Naive thymus-derived CD4-positive, alpha-beta T cell (primary cell): Measurements from ENCODE around the gene UPB1. TPM values are rescaled to one million over a fixed set of nuclear protein-coding genes. Genes with fewer than 3 reads are reported as not detected.

Source experiments
- ATAC-seq: fragments of 150-1000 bp; cut with Tn5 transposase; 2 replicates; pipeline ENCODE4 v1.10.0; 2021; ENCODE audit warnings: mild to moderate bottlenecking, moderate library complexity
- CTCF ChIA-PET: fragments of 350-600 bp; sonication (Branson Sonifier 250); formaldehyde crosslinking; loops from one replicate; lab custom pipeline; 2021; ENCODE audit warnings: antibody characterized with exemption; lab: Charles Lee
- POLR2A ChIA-PET: fragments of 350-600 bp; sonication (Branson Sonifier 250); formaldehyde crosslinking; loops from one replicate; lab custom pipeline; 2021; ENCODE audit warnings: antibody characterized with exemption, inconsistent platforms; lab: Charles Lee
- DNase-seq, 9 donors: peaks; one replicate each; pipeline versions ENCODE4 v3.0.0 to v3.0.0-alpha.2; 2020 to 2022; ENCODE audit warnings: mixed read lengths in 1 of 9
- H3K27ac ChIP-seq: one replicate; pipeline ENCODE4 v1.7.0; 2013; ENCODE audit warnings: mild to moderate bottlenecking, low read depth, low read length, moderate library complexity
- H3K27me3 ChIP-seq, 2 donors: one replicate each; pipeline ENCODE4 v1.7.0; 2013; ENCODE audit warnings: low read length in 2 of 2, mild to moderate bottlenecking in 2 of 2, moderate library complexity in 2 of 2; ENCODE audit not compliant: control insufficient read depth in 2 of 2, insufficient read depth in 2 of 2
- H3K36me3 ChIP-seq, 3 experiments: 1 replicate in 2 of 3; 2 replicates in 1 of 3; pipeline ENCODE4 v1.7.0; 2013; ENCODE audit warnings: low read length in 3 of 3, mild to moderate bottlenecking in 3 of 3, moderate library complexity in 1 of 3; ENCODE audit not compliant: insufficient read depth in 3 of 3, control insufficient read depth in 2 of 3
- H3K4me1 ChIP-seq, 2 donors: one replicate each; pipeline ENCODE4 v1.7.0; 2013; ENCODE audit warnings: low read length in 2 of 2, mild to moderate bottlenecking in 2 of 2, moderate library complexity in 1 of 2; ENCODE audit not compliant: control insufficient read depth in 2 of 2, insufficient read depth in 2 of 2
- H3K4me3 ChIP-seq: 2 replicates; pipeline ENCODE4 v1.7.0; 2013; ENCODE audit warnings: mild to moderate bottlenecking, low read length
- H3K9me3 ChIP-seq, 3 experiments: 1 replicate in 2 of 3; 2 replicates in 1 of 3; pipeline ENCODE4 v1.7.0; 2013; ENCODE audit warnings: low read length in 3 of 3; ENCODE audit not compliant: control insufficient read depth in 2 of 3
- H3K27ac Mint-ChIP-seq, 9 donors: one replicate each; pipeline ENCODE4 v1.8.0; 2020 to 2022; ENCODE audit warnings: mixed read lengths in 9 of 9, mild to moderate bottlenecking in 8 of 9, moderate library complexity in 5 of 9, inconsistent platforms in 2 of 9
- H3K27me3 Mint-ChIP-seq, 5 donors: one replicate each; pipeline ENCODE4 v1.8.0; 2021 to 2022; ENCODE audit warnings: mixed read lengths in 5 of 5, mild to moderate bottlenecking in 1 of 5
- H3K36me3 Mint-ChIP-seq, 5 donors: one replicate each; pipeline ENCODE4 v1.8.0; 2020 to 2022; ENCODE audit warnings: mixed read lengths in 5 of 5, mild to moderate bottlenecking in 3 of 5, inconsistent platforms in 1 of 5
- H3K4me1 Mint-ChIP-seq, 7 donors: one replicate each; pipeline ENCODE4 v1.8.0; 2020 to 2022; ENCODE audit warnings: mixed read lengths in 7 of 7, mild to moderate bottlenecking in 3 of 7, inconsistent platforms in 1 of 7
- H3K4me3 Mint-ChIP-seq, 10 donors: one replicate each; pipeline ENCODE4 v1.8.0; 2020 to 2022; ENCODE audit warnings: mild to moderate bottlenecking in 10 of 10, mixed read lengths in 10 of 10, moderate library complexity in 6 of 10, inconsistent platforms in 2 of 10
- H3K9me3 Mint-ChIP-seq, 11 donors: one replicate each; pipeline ENCODE4 v1.8.0; 2020 to 2022; ENCODE audit warnings: mixed read lengths in 11 of 11, mild to moderate bottlenecking in 4 of 11, inconsistent platforms in 1 of 11, moderate library complexity in 1 of 11
- intact Hi-C, 2 donors: fragments of 100-400 bp; cut with micrococcal nuclease; formaldehyde crosslinking; loops; one replicate each; pipeline ENCODE4 v1.15.1; 2023
- polyA plus RNA-seq, 2 donors: library from polyadenylated mRNA; unstranded; fragments of 300-500 nt; fragmentation: Illumina TruSeq; gene quantifications; one replicate each; pipeline ENCODE4 v1.2.3, GENCODE V29; 2021
- total RNA-seq, 6 experiments: library from RNA in 5 of 6; stranded (reverse) in 5 of 6; gene quantifications; 1 replicate in 5 of 6; 2 replicates in 1 of 6; pipeline ENCODE4 v1.2.3 and lab custom pipeline; 2021 to 2026

The UPB1 gene
- total and polyA plus RNA-seq, 7 experiments from 2014 or later = 0.14 to 3.4 (median 1.6) TPM

- Mint-ChIP-seq H3K27ac (no peak overlapping the region), H3K9me3 (no peaks in the 10 kb centered on the region), H3K4me3 (peak overlapping the region in 1 of 10 donors; percentile 6), H3K27me3 (peaks cover 0 to 3% (median 0%) of the 10 kb centered on the region in 5 donors), H3K4me1 (peaks cover 0 to 14% (median 5%) of the 10 kb centered on the region in 7 donors), H3K36me3 (no peaks in the 10 kb centered on the region)
- H3K4me3 ChIP-seq = no peak overlapping the region
- intact Hi-C loops = no loop called here
- H3K9me3 ChIP-seq = no peaks in the 10 kb centered on the region
- H3K27me3 ChIP-seq = no peaks in the 10 kb centered on the region
- H3K4me1 ChIP-seq = no peaks in the 10 kb centered on the region
- ChIA-PET POLR2A (interaction anchor here (0.6 kb wide), 1 partner anchor 31 kb away, joined by 3 read pairs; no protein-coding TSS in a partner anchor), CTCF (interaction anchor here (1.4 kb wide), 1 partner anchor 17 kb away, joined by 5 read pairs; no protein-coding TSS in a partner anchor)
- H3K27ac ChIP-seq = no peak overlapping the region
- ATAC-seq = no peak
- no peak for DNase-seq
- no peaks in the 10 kb centered on the region for H3K36me3 ChIP-seq
These were observed 23.8 kb downstream of the UPB1 start for GRCh38 chr22:24518771-24519485.

- Mint-ChIP-seq H3K4me1 (peaks cover 0 to 14% (median 5%) of the 10 kb centered on the region in 7 donors), H3K9me3 (no peaks in the 10 kb centered on the region), H3K36me3 (no peaks in the 10 kb centered on the region), H3K27ac (no peak overlapping the region), H3K4me3 (no peak overlapping the region), H3K27me3 (peaks cover 0 to 3% (median 0%) of the 10 kb centered on the region in 5 donors)
- CTCF ChIA-PET = interaction anchor here (1.4 kb wide), 1 partner anchor 17 kb away, joined by 5 read pairs; no protein-coding TSS in a partner anchor
- Histone ChIP-seq H3K36me3 (no peaks in the 10 kb centered on the region), H3K4me1 (no peaks in the 10 kb centered on the region), H3K27ac (no peak overlapping the region), H3K4me3 (no peak overlapping the region), H3K27me3 (no peaks in the 10 kb centered on the region), H3K9me3 (no peaks in the 10 kb centered on the region)
- ATAC-seq (no peak), DNase-seq (no peak)
- intact Hi-C loops = no loop called here
- POLR2A ChIA-PET = interaction anchor here (0.6 kb wide), 1 partner anchor 30 kb away, joined by 3 read pairs; no protein-coding TSS in a partner anchor
These were observed 24.4 kb downstream of the UPB1 start for GRCh38 chr22:24519496-24519895.

- ChIA-PET CTCF (interaction anchor here (0.7 to 4.6 kb wide), 5 partner anchors 35 to 123 kb away, joined by 3 to 26 read pairs (median 3); no protein-coding TSS in a partner anchor), POLR2A (no interaction called here)
- H3K27ac Mint-ChIP-seq = peak overlapping the region in 1 of 9 donors; percentile 63
- ATAC-seq (peak; percentile 48), DNase-seq (peak in 7 of 9 donors; percentile 5 to 39 (median 19))
- no peaks in the 10 kb centered on the region for H3K9me3 Mint-ChIP-seq
- peaks cover 0 to 3% (median 0%) of the 10 kb centered on the region in 5 donors for H3K27me3 Mint-ChIP-seq
- no peaks in the 10 kb centered on the region for H3K27me3 ChIP-seq
- no peaks in the 10 kb centered on the region for H3K4me1 ChIP-seq
- no peaks in the 10 kb centered on the region for H3K36me3 Mint-ChIP-seq
- peak overlapping the region in 2 of 10 donors; percentile 51 to 61 for H3K4me3 Mint-ChIP-seq
- no peaks in the 10 kb centered on the region for H3K9me3 ChIP-seq
- no peak overlapping the region for H3K27ac ChIP-seq
- no peaks in the 10 kb centered on the region for H3K36me3 ChIP-seq
- H3K4me3 ChIP-seq = no peak overlapping the region
- peaks cover 0 to 18% (median 10%) of the 10 kb centered on the region in 7 donors for H3K4me1 Mint-ChIP-seq
- intact Hi-C loops = loop anchor here (1.0 kb wide), 2 partner anchors 101 to 197 kb away; no protein-coding TSS in a partner anchor
These were observed 26.7 kb downstream of the UPB1 start for GRCh38 chr22:24521791-24522245.

- CTCF ChIA-PET = interaction anchor here (0.9 to 4.6 kb wide), 3 partner anchors 102 to 200 kb away, joined by 3 to 26 read pairs (median 3); no protein-coding TSS in a partner anchor
- Histone ChIP-seq H3K9me3 (no peaks in the 10 kb centered on the region), H3K27me3 (no peaks in the 10 kb centered on the region), H3K4me3 (no peak overlapping the region), H3K36me3 (no peaks in the 10 kb centered on the region), H3K27ac (no peak overlapping the region), H3K4me1 (no peaks in the 10 kb centered on the region)
- intact Hi-C loops = no loop called here
- Mint-ChIP-seq H3K27ac (no peak overlapping the region), H3K4me3 (no peak overlapping the region), H3K27me3 (no peaks in the 10 kb centered on the region), H3K9me3 (no peaks in the 10 kb centered on the region), H3K4me1 (peaks cover 0 to 15% (median 10%) of the 10 kb centered on the region in 7 donors), H3K36me3 (no peaks in the 10 kb centered on the region)
- ATAC-seq (no peak), DNase-seq (no peak)
- POLR2A ChIA-PET = no interaction called here
These were observed 28.7 kb downstream of the UPB1 start for GRCh38 chr22:24523873-24524272.

- no peak overlapping the region for H3K4me3 Mint-ChIP-seq
- H3K36me3 Mint-ChIP-seq = no peaks in the 10 kb centered on the region
- ChIA-PET CTCF (interaction anchor here (0.7 kb wide), 1 partner anchor 70 kb away, joined by 3 read pairs; no protein-coding TSS in a partner anchor), POLR2A (no interaction called here)
- no peaks in the 10 kb centered on the region for H3K27me3 ChIP-seq
- H3K4me3 ChIP-seq = no peak overlapping the region
- H3K9me3 Mint-ChIP-seq = no peaks in the 10 kb centered on the region
- DNase-seq (peak; percentile 54 to 77 (median 71)), ATAC-seq (peak; percentile 98)
- intact Hi-C loops = loop anchor here (1.0 to 5.0 kb wide), 5 partner anchors 104 to 543 kb away; partner anchors contain the start of gene GSTT2 (in 1 of the 2)
- H3K27me3 Mint-ChIP-seq = peaks cover 0 to 7% (median 0%) of the 10 kb centered on the region in 5 donors
- no peak overlapping the region for H3K27ac Mint-ChIP-seq
- no peaks in the 10 kb centered on the region for H3K36me3 ChIP-seq
- H3K4me1 ChIP-seq = no peaks in the 10 kb centered on the region
- H3K27ac ChIP-seq = no peak overlapping the region
- H3K9me3 ChIP-seq = no peaks in the 10 kb centered on the region
- peaks cover 0 to 12% (median 9%) of the 10 kb centered on the region in 7 donors for H3K4me1 Mint-ChIP-seq
These were observed 30.4 kb downstream of the UPB1 start for GRCh38 chr22:24525416-24526037.

- H3K9me3 Mint-ChIP-seq = no peaks in the 10 kb centered on the region
- ATAC-seq (no peak), DNase-seq (no peak)
- intact Hi-C loops = loop anchor here in 1 of 2 donors (5.0 kb wide), 1 partner anchor 544 kb away; the partner anchor contains the start of gene GSTT2
- Histone ChIP-seq H3K27ac (no peak overlapping the region), H3K4me1 (no peaks in the 10 kb centered on the region), H3K36me3 (no peaks in the 10 kb centered on the region), H3K27me3 (no peaks in the 10 kb centered on the region), H3K4me3 (no peak overlapping the region), H3K9me3 (no peaks in the 10 kb centered on the region)
- H3K27me3 Mint-ChIP-seq = peaks cover 0 to 8% (median 0%) of the 10 kb centered on the region in 5 donors
- no peak overlapping the region for H3K27ac Mint-ChIP-seq
- H3K36me3 Mint-ChIP-seq = no peaks in the 10 kb centered on the region
- H3K4me3 Mint-ChIP-seq = no peak overlapping the region
- H3K4me1 Mint-ChIP-seq = peaks cover 0 to 12% (median 9%) of the 10 kb centered on the region in 7 donors
- ChIA-PET CTCF (interaction anchor here (0.7 kb wide), 1 partner anchor 70 kb away, joined by 3 read pairs; no protein-coding TSS in a partner anchor), POLR2A (no interaction called here)
These were observed 31.1 kb downstream of the UPB1 start for GRCh38 chr22:24526191-24526590.
